ES-I3 (cell line): ENCODE results near the gene PCDHGA1.
A peak's percentile ranks its signal among the peaks of the same experiment; 100 is the strongest.

Source experiments
- H3K36me3 ChIP-seq: 2 replicates; pipeline ENCODE4 v1.6.1; 2013; ENCODE audit warnings: mild to moderate bottlenecking, low read length, control low read depth, moderate library complexity; ENCODE audit not compliant: insufficient read depth
- H3K4me1 ChIP-seq: 2 replicates; pipeline ENCODE4 v1.6.1; 2013; ENCODE audit warnings: mild to moderate bottlenecking, control low read depth, low read length; ENCODE audit not compliant: insufficient read depth
- H3K9ac ChIP-seq: 2 replicates; pipeline ENCODE4 v1.6.1; 2013; ENCODE audit warnings: low read depth, mild to moderate bottlenecking, low read length, moderate library complexity
- H3K9me3 ChIP-seq: 2 replicates; pipeline ENCODE4 v1.6.1; 2013; ENCODE audit warnings: mild to moderate bottlenecking, low read length, moderate library complexity; ENCODE audit not compliant: control insufficient read depth, insufficient read depth

PCDHGA1 gene

GRCh38 chr5:141475625-141476131 lies 145.4 kb downstream of the PCDHGA1 start, which contains the start of gene PCDHGC3:
Gene PCDHGC3 (plus strand): TSS chr5:141475966. CDS start chr5:141476117, 151 bp downstream.
- Histone ChIP-seq H3K9me3 (no peaks in the 10 kb centered on the region), H3K4me1 (no peaks in the 10 kb centered on the region), H3K9ac (peak within 1 kb of the TSS; percentile 66), H3K36me3 (no peaks in the 10 kb centered on the region)

GRCh38 chr5:141476132-141476911 lies 146.0 kb downstream of the PCDHGA1 start:
- peak overlapping the region; percentile 66; the same call in 1 of the 2 replicates for H3K9ac ChIP-seq
- no peaks in the 10 kb centered on the region for H3K4me1 ChIP-seq
- H3K9me3 ChIP-seq = no peaks in the 10 kb centered on the region
- H3K36me3 ChIP-seq = no peaks in the 10 kb centered on the region

GRCh38 chr5:141477044-141477575 lies 146.8 kb downstream of the PCDHGA1 start:
- Histone ChIP-seq H3K9ac (peak overlapping the region; percentile 66; the same call in 1 of the 2 replicates), H3K9me3 (no peaks in the 10 kb centered on the region), H3K36me3 (no peaks in the 10 kb centered on the region), H3K4me1 (no peaks in the 10 kb centered on the region)

- Histone ChIP-seq H3K9ac (no peak overlapping the region), H3K4me1 (no peaks in the 10 kb centered on the region), H3K36me3 (no peaks in the 10 kb centered on the region), H3K9me3 (no peaks in the 10 kb centered on the region)
These were observed 147.5 kb downstream of the PCDHGA1 start for GRCh38 chr5:141477815-141478214.

GRCh38 chr5:141478321-141478945 lies 148.1 kb downstream of the PCDHGA1 start:
- Histone ChIP-seq H3K36me3 (no peaks in the 10 kb centered on the region), H3K9me3 (no peaks in the 10 kb centered on the region), H3K4me1 (peaks cover 2% of the 10 kb centered on the region; the same call in 1 of the 2 replicates), H3K9ac (no peak overlapping the region)

GRCh38 chr5:141479776-141480175 lies 149.5 kb downstream of the PCDHGA1 start:
- Histone ChIP-seq H3K36me3 (no peaks in the 10 kb centered on the region), H3K4me1 (peaks cover 12% of the 10 kb centered on the region; the same call in 1 of the 2 replicates), H3K9me3 (no peaks in the 10 kb centered on the region), H3K9ac (no peak overlapping the region)

GRCh38 chr5:141483902-141484301 lies 153.6 kb downstream of the PCDHGA1 start:
- Histone ChIP-seq H3K9me3 (no peaks in the 10 kb centered on the region), H3K9ac (peak overlapping the region; percentile 70; the same call in 1 of the 2 replicates), H3K4me1 (peaks cover 21% of the 10 kb centered on the region), H3K36me3 (no peaks in the 10 kb centered on the region)

- Histone ChIP-seq H3K9ac (peak overlapping the region; percentile 70; the same call in 1 of the 2 replicates), H3K9me3 (no peaks in the 10 kb centered on the region), H3K36me3 (no peaks in the 10 kb centered on the region), H3K4me1 (peaks cover 24% of the 10 kb centered on the region)
These were observed 154.0 kb downstream of the PCDHGA1 start for GRCh38 chr5:141484310-141484640.

GRCh38 chr5:141484641-141485311 lies 154.5 kb downstream of the PCDHGA1 start, which contains the start of gene PCDHGC4:
Gene PCDHGC4 (plus strand): TSS chr5:141485030. CDS start chr5:141485174, 144 bp downstream.
- Histone ChIP-seq H3K9me3 (no peaks in the 10 kb centered on the region), H3K9ac (peak within 1 kb of the TSS; percentile 70)

GRCh38 chr5:141485321-141486055 lies 155.2 kb downstream of the PCDHGA1 start:
- H3K4me1 ChIP-seq = peaks cover 25% of the 10 kb centered on the region
- H3K36me3 ChIP-seq = no peaks in the 10 kb centered on the region
- no peaks in the 10 kb centered on the region for H3K9me3 ChIP-seq
- peak overlapping the region; percentile 70 for H3K9ac ChIP-seq

More at GRCh38 chr5:141484641-141485311, 154.5 kb downstream of the PCDHGA1 start, which contains the start of gene PCDHGC4:
- no peaks in the 10 kb centered on the region for H3K36me3 ChIP-seq
- peaks cover 25% of the 10 kb centered on the region for H3K4me1 ChIP-seq

GRCh38 chr5:141486091-141486490 lies 155.8 kb downstream of the PCDHGA1 start:
- H3K4me1 ChIP-seq = peaks cover 25% of the 10 kb centered on the region
- H3K9ac ChIP-seq = 0 out of 2 replicates have a peak overlapping the region, but pooled peaks have one; percentile 70
- H3K36me3 ChIP-seq = no peaks in the 10 kb centered on the region
- no peaks in the 10 kb centered on the region for H3K9me3 ChIP-seq

- Histone ChIP-seq H3K36me3 (no peaks in the 10 kb centered on the region), H3K9ac (no peak overlapping the region), H3K4me1 (peaks cover 25% of the 10 kb centered on the region), H3K9me3 (no peaks in the 10 kb centered on the region)
These were observed 156.8 kb downstream of the PCDHGA1 start for GRCh38 chr5:141487131-141487530.
